ENCODE results near the gene PPIL6. TPM values are rescaled to one million over a fixed set of nuclear protein-coding genes. Genes with fewer than 3 reads are reported as not detected.

The PPIL6 gene
- total RNA-seq, 1 donor from 2014 or later, result 0.34 TPM

DNA sequence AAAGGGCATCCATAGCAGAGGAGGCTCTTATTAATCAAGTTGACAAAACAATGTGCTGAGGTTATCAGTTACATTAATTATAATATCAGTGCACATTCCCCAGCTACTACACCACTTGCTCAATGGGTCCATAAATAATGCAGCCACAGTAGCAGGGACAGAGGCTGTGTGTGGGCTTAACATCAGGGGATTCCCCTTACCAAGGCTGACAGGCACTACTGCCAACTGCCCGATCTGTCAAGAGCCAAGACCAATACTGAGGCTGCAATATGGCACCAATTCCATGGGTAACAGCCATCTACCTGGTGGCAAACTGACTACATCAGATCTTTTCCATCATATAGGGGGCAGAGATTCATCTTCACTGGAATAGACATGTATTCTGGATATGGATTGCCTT lies 80.1 kb downstream of the PPIL6 start:
- no peak for DNase-seq

DNA sequence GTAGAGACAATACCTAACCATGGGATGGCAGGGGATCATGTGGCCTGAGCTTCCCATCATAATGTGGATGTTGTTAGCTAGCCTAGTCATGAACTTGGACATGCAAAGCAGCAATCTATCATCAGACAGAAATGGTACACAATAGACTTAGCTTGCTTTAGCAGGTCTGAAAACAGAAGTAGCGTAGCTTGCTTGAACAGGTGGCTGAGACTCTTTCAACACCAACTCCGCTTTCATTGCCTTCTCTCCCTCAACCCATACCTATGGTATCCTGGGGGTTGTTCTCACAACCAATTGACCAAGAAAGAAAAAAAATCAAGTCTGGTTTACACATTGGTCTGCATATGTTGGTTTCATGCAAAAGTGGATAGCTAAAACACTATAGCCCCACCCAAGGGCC lies 81.2 kb downstream of the PPIL6 start:
- DNase-seq, result no peak

DNA sequence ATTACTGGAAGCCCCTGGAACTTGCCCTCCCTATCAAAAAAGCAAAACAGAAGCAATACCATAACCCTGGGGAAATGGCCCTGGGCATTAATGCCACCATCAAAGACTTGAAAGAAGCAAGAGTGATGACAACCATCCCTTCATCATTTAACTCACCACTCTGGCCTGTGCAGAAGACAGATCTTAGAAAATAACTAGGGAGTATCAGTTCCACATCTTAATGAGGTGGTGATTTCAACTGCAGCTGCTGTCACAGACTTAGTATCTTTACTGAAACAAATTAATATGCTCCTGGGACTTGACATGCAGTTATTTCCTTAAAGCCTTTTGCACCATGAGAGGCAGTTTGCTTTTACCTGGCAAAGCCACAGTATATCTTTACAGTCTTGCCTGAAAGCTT lies 82.2 kb downstream of the PPIL6 start:
- no peak for DNase-seq

DNA sequence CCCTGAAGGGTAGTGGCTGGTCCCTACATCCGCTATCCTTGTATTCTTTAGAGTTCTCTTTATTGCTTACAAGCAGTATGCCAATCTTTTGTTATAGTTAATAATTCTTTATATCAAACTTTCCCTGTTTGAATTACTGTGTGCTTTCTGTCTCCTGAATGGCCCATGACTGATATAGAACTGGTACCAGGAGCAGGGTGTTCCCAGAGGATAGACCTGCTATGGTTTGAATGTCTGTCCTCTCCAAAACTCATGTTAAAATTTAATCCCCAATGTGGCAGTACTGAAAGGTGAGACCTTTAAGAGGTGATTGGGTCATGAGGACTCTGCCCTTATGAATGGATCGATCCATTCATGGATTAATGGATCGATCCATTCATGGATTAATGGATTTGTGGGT lies 84.2 kb downstream of the PPIL6 start:
- no peak for DNase-seq

DNA sequence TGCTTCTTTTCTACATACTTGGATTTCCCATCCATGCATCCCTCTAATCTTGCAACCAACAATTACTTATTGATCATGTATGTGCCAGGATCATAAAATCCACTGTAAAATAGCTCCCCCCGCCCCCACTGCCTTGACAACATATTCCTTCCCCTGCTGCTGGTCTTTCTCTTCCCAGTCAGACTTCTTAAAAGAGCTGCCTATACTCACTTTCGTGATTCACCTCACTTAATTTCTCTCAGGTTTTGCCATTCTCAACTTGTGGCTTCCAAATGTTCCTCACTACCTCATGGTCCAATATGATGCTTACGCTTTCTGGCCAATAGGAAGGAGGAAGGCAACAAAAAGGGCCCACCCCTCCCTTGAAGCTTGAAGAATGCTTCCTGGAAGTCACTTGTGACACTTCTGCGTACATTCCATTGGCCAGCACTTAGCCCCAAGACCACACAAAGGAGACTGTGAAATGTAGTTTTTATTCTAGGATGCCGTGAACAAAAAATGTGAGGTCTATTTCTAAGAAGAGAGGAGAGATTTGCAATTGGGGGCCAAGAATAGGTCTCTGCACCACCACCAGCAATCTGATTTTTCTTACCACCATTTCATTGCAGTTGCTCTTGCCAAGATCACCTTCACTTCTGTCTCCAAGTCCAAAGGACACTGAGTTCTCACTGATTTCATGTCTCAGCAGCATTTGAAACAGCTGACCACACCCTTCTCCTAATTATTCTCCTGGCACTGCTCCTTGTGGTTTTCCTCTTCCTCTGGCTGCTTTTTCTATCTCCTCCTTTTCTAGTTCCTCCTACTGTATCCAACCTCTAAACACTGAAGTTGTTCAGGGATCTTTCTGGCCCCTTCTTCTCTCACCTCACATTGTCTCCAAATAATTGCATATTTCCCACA lies 88.9 kb downstream of the PPIL6 start:
- DNase-seq, result no peak

DNA sequence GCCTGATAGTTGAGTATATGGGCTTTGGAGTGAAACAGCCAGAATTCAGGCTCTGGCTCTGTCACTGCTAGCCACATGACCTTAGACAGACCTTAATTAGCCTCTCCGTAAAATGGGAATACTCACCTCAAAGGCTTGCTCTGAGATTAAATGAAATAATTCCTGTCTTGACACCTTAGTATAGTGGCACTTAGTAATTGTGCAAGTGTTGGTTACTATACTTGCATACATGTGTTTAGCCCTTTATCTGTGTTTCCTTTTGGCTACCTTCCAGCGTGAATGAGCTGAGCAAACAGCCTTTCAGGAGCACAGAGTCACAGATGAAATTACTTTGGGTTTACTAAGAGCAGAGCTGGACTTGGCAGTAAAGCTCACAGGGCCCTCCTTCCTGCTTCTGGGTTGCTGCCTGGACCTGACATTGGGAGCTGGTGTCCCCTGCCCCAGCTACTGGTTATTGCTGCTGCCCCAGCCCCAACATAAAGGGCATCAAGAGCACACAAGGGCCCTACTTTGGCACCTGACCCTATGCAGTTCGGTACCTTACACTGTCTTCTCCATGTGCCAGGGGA lies 90.9 kb downstream of the PPIL6 start:
- peak; percentile 59 for DNase-seq

DNA sequence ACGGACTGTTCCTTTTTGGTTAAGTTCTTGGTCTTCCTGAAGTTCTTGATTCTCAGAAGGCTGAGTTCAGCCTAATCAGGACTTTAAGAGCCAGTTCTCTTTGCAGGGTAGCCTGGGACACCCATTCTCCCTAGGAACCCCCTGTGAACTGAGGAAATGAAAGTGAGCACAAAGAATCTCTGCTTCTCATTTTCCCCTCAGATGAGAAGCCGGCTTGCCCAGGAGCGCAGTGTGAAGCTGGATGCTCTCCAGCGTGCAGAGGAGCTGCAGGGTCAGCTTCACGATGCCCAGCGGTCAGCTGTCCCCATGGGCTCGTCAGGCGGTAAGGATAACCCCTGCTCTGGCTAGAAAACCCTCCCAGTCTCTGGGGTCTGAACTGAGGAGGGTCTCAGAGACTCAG lies 92.2 kb downstream of the PPIL6 start:
- no peak for DNase-seq

DNA sequence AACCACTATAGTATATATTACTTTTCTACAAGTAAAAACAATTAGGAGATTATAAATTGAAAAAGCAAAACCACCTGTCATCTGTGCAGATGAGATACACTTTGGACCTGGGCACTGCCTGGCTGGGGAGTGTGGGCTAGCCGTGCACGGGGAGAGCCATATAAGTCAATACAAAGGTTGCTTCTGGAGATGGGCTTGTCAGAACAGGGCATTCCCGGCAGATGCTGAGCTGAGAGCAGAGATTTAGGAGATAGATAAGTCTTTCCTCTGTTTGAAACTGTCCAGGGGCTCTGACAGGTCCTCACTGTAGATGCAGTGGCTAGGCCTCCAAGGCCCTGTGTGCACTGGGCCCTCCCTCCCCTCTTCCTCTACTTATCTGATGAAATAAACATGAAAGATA lies 92.6 kb downstream of the PPIL6 start:
- no peak for DNase-seq

DNA sequence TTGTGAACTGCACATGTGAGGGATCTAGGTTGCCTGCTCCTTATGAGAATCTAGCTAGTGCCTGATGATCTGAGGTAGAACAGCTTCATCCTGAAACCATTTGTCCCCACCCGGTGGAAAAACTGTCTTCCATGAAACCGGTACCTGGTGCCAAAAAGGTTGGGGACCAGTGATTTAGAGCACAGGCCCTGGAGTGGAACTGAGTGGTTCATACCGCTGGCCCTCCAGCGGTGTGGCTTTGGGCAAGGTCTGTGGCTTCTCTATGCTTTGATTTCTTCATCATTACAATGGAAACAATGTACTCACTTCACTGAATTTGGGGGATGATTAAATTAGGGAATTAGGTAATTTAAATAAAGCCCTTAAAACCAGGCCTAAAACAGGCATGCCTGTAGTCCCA lies 94.4 kb downstream of the PPIL6 start:
- DNase-seq, result no peak

DNA sequence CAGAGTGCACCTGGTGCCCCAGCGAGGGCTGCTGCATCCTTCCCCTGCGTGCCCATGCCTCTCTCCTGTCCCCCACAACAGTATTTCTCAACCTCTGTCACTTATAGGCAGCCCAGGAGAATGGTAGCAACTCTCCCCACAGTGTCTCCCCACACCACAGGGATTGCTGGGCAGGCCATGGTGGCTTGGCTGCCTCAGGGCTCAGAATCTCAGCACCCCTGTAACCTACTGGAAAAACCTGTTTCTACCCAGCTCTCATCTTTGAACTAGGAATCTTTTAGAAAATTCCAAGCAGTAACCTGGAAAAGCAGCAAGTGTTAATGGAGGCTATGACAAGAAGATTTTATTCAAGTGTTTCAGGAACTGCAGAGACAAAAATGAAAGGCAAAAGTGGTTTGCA lies 96.2 kb downstream of the PPIL6 start:
- no peak for DNase-seq

DNA sequence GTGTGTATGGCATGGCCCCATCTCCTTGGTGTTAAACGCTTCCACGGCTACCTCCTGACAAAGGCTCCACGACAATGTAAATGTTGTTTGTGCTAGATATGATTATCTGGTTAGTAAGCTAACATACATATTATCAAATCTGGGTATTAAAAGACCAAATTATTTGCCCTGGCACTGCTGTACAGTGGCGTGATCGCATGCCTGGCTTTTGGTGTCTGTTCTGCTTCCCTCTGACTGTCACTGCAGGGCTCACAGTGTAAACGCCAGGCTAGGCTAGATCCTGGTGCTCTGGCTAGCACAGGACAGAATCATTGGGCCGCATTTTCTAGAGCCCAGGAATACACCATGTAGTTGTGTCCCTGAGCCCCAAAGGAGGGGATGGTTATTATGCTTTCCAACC lies 96.9 kb downstream of the PPIL6 start:
- no peak for DNase-seq

DNA sequence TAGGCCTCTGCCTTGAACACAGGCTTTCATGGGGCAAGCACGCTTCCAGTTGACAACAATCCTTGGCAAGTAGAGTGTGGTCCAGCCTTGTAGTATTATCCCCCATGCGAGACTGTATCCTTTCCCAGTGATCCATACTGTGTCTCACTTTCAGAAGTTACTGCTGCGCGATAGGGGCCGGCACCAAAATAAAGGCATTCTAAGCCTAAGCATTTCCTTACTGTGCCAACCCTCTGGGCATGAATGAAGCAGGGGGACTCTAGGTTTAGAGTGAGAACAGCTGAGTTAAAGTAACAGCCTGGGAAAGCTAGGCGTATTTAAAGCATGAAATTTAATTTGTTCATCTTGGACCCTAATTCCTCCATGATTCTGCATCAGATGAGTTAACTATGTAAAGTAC lies 97.5 kb downstream of the PPIL6 start:
- no peak for DNase-seq

DNA sequence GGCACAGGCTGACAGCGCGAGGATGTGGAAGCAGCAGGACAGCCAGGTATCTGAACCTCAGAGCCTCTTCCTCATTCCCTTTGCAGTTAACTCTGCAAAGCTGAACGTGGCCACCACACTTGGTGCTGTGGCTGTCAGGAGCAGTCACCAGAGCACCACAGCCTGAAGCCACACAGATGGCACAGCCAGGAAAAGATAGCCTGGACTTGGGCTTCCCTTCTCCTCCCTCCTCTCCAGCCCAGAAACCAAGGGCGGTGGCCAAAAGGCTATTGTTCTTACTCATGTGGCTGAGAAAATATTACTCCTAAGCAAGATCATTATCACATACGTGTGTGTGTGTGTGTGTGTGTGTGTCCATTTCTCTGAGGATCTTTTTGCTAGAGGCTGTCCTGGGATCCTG lies 97.9 kb downstream of the PPIL6 start:
- DNase-seq, result no peak

DNA sequence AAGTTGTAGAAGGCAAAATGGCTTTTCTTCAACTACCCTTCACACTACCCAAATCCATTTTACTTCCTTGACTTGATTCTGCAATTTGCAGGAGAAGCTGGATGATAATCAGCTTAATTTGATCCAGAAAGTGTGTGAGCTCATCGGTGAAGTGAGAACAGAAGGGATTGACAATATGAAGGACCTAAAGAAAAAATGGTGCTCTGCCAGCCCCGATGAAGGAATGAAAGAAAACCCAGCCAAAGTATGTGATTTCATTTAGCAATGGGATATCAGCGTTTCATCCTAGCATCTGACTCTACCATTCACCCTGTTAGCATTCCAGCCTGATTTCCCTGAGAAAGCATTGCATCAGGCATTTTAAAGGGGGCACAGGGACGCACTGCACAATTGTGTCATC lies 99.6 kb downstream of the PPIL6 start:
- DNase-seq, result no peak

Other genes starting within 250 kb of the PPIL6 start
- 115 and 135 TPM in 2 replicates for gene CD164, start 58.2 kb downstream of the PPIL6 start, total RNA-seq
- gene SMPD2, start 96 bp upstream of the PPIL6 start, total RNA-seq, result 9.9 and 12.6 TPM in 2 replicates
- gene MICAL1, start 15.1 kb upstream of the PPIL6 start, total RNA-seq, result 17.8 and 22.8 TPM in 2 replicates
- gene ZBTB24, start 42.6 kb upstream of the PPIL6 start, total RNA-seq, result 6.9 and 7.5 TPM in 2 replicates